SK-N-SH (cell line): ENCODE results near the gene C1orf226. TPM values are rescaled to one million over a fixed set of nuclear protein-coding genes. Genes with fewer than 3 reads are reported as not detected.

ENCODE experiments used
- CTCF ChIA-PET: fragments of 300-600, 350-600 bp; formaldehyde crosslinking; extraction: SDS; loops from one replicate; lab custom pipeline; 2021; lab: Yijun Ruan, JAX
- POLR2A ChIA-PET: fragments of 350-600 bp; sonication (Branson Sonifier 250); formaldehyde crosslinking; extraction: SDS; loops from one replicate; lab custom pipeline; 2020; ENCODE audit warnings: antibody characterized with exemption, inconsistent platforms; lab: Yijun Ruan, JAX
- DNase-seq: peaks from one replicate; pipeline ENCODE4 v3.0.0; 2012
- H2AFZ ChIP-seq: fragments of 200-600 bp; sonication (generic); 2 replicates; pipeline ENCODE4 v1.8.1; 2016; ENCODE audit warnings: antibody characterized with exemption, mild to moderate bottlenecking, low read depth
- H3F3A ChIP-seq: fragments of 200-600 bp; sonication (generic); replicated peaks from 2 replicates; pipeline ENCODE3; 2016; ENCODE audit warnings: antibody characterized with exemption, mild to moderate bottlenecking; ENCODE audit not compliant: insufficient read depth
- H3K27ac ChIP-seq, 2 experiments: fragments of 200-500 bp in 1 of 2; fragments of 200-600 bp in 1 of 2; sonication (Bioruptor generic) in 1 of 2; sonication (generic), shearing (Covaris generic) in 1 of 2; 2 replicates each; pipeline versions ENCODE4 v1.5.1 to v1.6.1; 2014 to 2016; ENCODE audit warnings: low read depth in 2 of 2, inconsistent platforms in 1 of 2, low read length in 1 of 2, mild to moderate bottlenecking in 1 of 2, mixed read lengths in 1 of 2
- H3K27me3 ChIP-seq: fragments of 200-600 bp; sonication (generic), shearing (Covaris generic); 2 replicates; pipeline ENCODE4 v1.6.1; 2016; ENCODE audit warnings: mixed run types; ENCODE audit not compliant: insufficient read depth
- H3K36me3 ChIP-seq, 2 experiments: fragments of 200-500 bp in 1 of 2; fragments of 200-600 bp in 1 of 2; sonication (Bioruptor generic) in 1 of 2; sonication (generic) in 1 of 2; replicated peaks in 1 of 2; 2 replicates each; pipeline versions ENCODE3 to v1.5.1; 2014 to 2016; ENCODE audit warnings: low read length in 1 of 2, mild to moderate bottlenecking in 1 of 2; ENCODE audit not compliant: insufficient read depth in 2 of 2, control insufficient read depth in 1 of 2
- H3K4me1 ChIP-seq, 2 experiments: fragments of 200-500 bp in 1 of 2; fragments of 200-600 bp in 1 of 2; sonication (Bioruptor generic) in 1 of 2; sonication (generic), shearing (Covaris generic) in 1 of 2; 2 replicates each; pipeline versions ENCODE4 v1.5.1 to v1.6.1; 2014 to 2016; ENCODE audit warnings: low read depth in 1 of 2, low read length in 1 of 2, mixed run types in 1 of 2; ENCODE audit not compliant: insufficient read depth in 2 of 2, control insufficient read depth in 1 of 2
- H3K4me2 ChIP-seq: fragments of 200-600 bp; sonication (generic), shearing (Covaris generic); 2 replicates; pipeline ENCODE4 v1.6.1; 2017; ENCODE audit warnings: mixed run types
- H3K4me3 ChIP-seq, 2 experiments: fragments of 200-500 bp in 1 of 2; fragments of 200-600 bp in 1 of 2; sonication (Bioruptor generic) in 1 of 2; sonication (generic), shearing (Covaris generic) in 1 of 2; 2 replicates each; pipeline versions ENCODE4 v1.5.1 to v1.8.1; 2014 to 2016; ENCODE audit warnings: low read depth in 2 of 2, inconsistent platforms in 1 of 2, low read length in 1 of 2, mild to moderate bottlenecking in 1 of 2, mixed read lengths in 1 of 2, moderate library complexity in 1 of 2
- H3K79me2 ChIP-seq: fragments of 200-600 bp; sonication (generic); 2 replicates; pipeline ENCODE4 v1.8.1; 2017; ENCODE audit warnings: mild to moderate bottlenecking; ENCODE audit not compliant: insufficient read depth
- H3K9ac ChIP-seq: fragments of 200-600 bp; sonication (generic); 2 replicates; pipeline ENCODE4 v1.6.1; 2017; ENCODE audit warnings: mixed run types
- H3K9me2 ChIP-seq: fragments of 200-600 bp; sonication (generic); 2 replicates; pipeline ENCODE4 v1.6.1; 2017; ENCODE audit warnings: mixed run types
- H3K9me3 ChIP-seq: fragments of 200-600 bp; sonication (generic); 2 replicates; pipeline ENCODE4 v1.6.1; 2017; ENCODE audit warnings: mixed run types, mild to moderate bottlenecking, moderate library complexity
- H4K20me1 ChIP-seq: fragments of 200-600 bp; sonication (generic); 2 replicates; pipeline ENCODE4 v1.6.1; 2017; ENCODE audit warnings: mild to moderate bottlenecking, mixed run types; ENCODE audit not compliant: insufficient read depth
- EZH2phosphoT487 ChIP-seq: fragments of 200-600 bp; sonication (generic); IDR thresholded peaks from 2 replicates; pipeline ENCODE4 v1.6.1; 2017; ENCODE audit warnings: low read depth, mixed run types, mild to moderate bottlenecking, antibody characterized with exemption, moderate library complexity, borderline replicate concordance
- FOSL2 ChIP-seq: IDR thresholded peaks from 2 replicates; pipeline ENCODE4 v1.4.0; 2012; ENCODE audit warnings: low read depth, mild to moderate bottlenecking, moderate library complexity, borderline replicate concordance
- FOXM1 ChIP-seq: IDR thresholded peaks from 2 replicates; pipeline ENCODE4 v1.4.0; 2012; ENCODE audit warnings: low read depth, mild to moderate bottlenecking
- IRF3 ChIP-seq: fragments of 150-350 bp; IDR thresholded peaks from 2 replicates; pipeline ENCODE4 v1.6.1; 2016; ENCODE audit warnings: mild to moderate bottlenecking, low read depth, low read length
- MEF2A ChIP-seq: IDR thresholded peaks from 2 replicates; pipeline ENCODE4 v1.4.0; 2012; ENCODE audit warnings: low read depth, borderline replicate concordance
- NRF1 ChIP-seq: IDR thresholded peaks from 2 replicates; pipeline ENCODE4 v1.6.1; 2012; ENCODE audit warnings: low read depth, mild to moderate bottlenecking, low read length
- POLR2AphosphoS5 ChIP-seq: IDR thresholded peaks from 2 replicates; pipeline ENCODE4 v1.6.1; 2012; ENCODE audit warnings: low read depth, low read length
- RCOR1 ChIP-seq: fragments of 150-350 bp; IDR thresholded peaks from 2 replicates; pipeline ENCODE4 v1.6.1; 2017; ENCODE audit warnings: antibody characterized with exemption, low read length
- RXRA ChIP-seq: IDR thresholded peaks from 2 replicates; pipeline ENCODE4 v1.4.0; 2012; ENCODE audit warnings: low read depth, mild to moderate bottlenecking, borderline replicate concordance
- SMC3 ChIP-seq: IDR thresholded peaks from 2 replicates; pipeline ENCODE4 v1.6.1; 2012; ENCODE audit warnings: low read depth, low read length, improper control_type of control experiment
- TAF1 ChIP-seq: IDR thresholded peaks from 2 replicates; pipeline ENCODE4 v1.6.1; 2012; ENCODE audit warnings: low read depth, mild to moderate bottlenecking, low read length, moderate library complexity, borderline replicate concordance
- TCF12 ChIP-seq: IDR thresholded peaks from 2 replicates; pipeline ENCODE4 v1.4.0; 2012
- YY1 ChIP-seq: IDR thresholded peaks from 2 replicates; pipeline ENCODE4 v1.4.0; 2012; ENCODE audit warnings: low read depth, mild to moderate bottlenecking
- WGBS: methylation state at CpG from one replicate; pipeline ENCODE4 v1.1.6; 2017; ENCODE audit warnings: low lambda C conversion rate; 5-methylcytosine and 5-hydroxymethylcytosine counted together
- polyA plus RNA-seq, 3 experiments: library from polyadenylated mRNA; depleted of rRNA; stranded (reverse); fragments of >200 nt; gene quantifications; 2 replicates each; pipeline ENCODE4 v1.2.3, GENCODE V29; 2012
- TF ChIP-seq, protein P1 (sequence below): IDR thresholded peaks from 2 replicates; pipeline ENCODE4 v1.4.0; 2012; ENCODE audit warnings: low read depth, borderline replicate concordance
- TF ChIP-seq, protein P2 (sequence below): fragments of 200-600 bp; sonication (generic); IDR thresholded peaks from 2 replicates; pipeline ENCODE4 v1.6.1; 2017; ENCODE audit warnings: antibody characterized with exemption, mild to moderate bottlenecking, moderate library complexity
- TF ChIP-seq, protein P3 (sequence below): IDR thresholded peaks from 2 replicates; pipeline ENCODE4 v1.6.1; 2012; ENCODE audit warnings: mild to moderate bottlenecking, low read depth, low read length, moderate library complexity
- TF ChIP-seq, protein P4 (sequence below): IDR thresholded peaks from 2 replicates; pipeline ENCODE4 v1.4.0; 2012; ENCODE audit warnings: low read depth
- TF ChIP-seq, protein P5 (sequence below): IDR thresholded peaks from 2 replicates; pipeline ENCODE4 v1.4.0; 2012; ENCODE audit warnings: low read depth, borderline replicate concordance

The C1orf226 gene
- polyA plus RNA-seq, 1 of the 3 experiments (the other 2 are of a cell fraction) = 0.03 TPM

DNA sequence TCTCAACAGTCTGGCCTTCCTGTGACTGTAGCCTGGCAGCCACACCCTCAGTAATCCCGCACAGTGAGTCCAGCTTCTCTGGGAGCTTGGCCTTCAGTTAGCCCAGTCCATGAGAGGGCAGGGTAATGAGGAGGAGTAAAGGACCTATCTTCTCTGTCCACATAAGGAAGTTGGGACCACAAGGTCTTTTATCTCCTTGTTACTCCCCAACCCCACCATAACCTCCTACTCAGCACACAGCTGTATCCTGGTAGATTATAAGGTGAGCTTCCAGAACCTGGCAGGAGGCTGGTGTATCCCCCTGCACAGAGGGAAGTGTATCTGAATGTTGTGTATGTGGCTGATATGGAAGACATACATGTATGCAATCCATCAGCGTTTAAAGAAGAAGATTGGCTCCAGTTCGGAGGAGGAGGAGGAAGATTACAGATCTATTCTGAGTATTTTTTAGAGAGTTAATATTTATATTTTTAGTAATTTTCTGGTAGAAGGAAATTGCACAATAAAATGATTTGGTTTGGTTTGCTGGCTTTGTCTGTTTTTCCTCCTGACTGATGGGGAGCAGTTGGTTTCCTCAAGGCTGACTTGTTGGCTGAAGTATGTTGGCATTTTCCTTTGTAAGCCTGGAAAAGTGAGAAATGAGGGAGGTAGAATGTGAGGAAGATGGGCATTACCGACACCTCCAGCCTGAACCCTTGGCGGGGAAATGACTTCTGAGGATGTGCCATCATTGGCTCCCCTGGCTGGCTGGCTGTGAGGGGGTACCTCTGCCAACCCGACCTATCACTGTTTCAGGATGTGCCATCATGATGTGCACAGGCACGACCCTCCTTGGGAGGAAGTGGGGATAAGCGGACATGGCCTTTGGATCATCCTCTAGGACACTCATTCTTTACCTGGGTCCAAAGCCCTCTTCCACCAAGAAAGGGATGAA is 5.0 kb downstream of the C1orf226 start:
- Histone ChIP-seq H3K9me2 (no peaks in the 10 kb centered on the region), H3K4me3 (no peak overlapping the region), H4K20me1 (no peaks in the 10 kb centered on the region), H3K4me1 (peaks cover 0 to 19% of the 10 kb centered on the region in 2 experiments; a peak in 1 of 4 replicates), H3K4me2 (no peak overlapping the region), H2AFZ (no peak overlapping the region), H3K27ac (no peak overlapping the region), H3K27me3 (peaks cover 4% of the 10 kb centered on the region; the same call in 1 of the 2 replicates), H3K79me2 (no peaks in the 10 kb centered on the region), H3K9ac (no peak overlapping the region), H3K9me3 (no peaks in the 10 kb centered on the region), H3F3A (no peaks in the 10 kb centered on the region), H3K36me3 (no peaks in the 10 kb centered on the region)
- no peak for DNase-seq
- no peak for TF ChIP-seq NRF1
- TF ChIP-seq, protein P1, sequence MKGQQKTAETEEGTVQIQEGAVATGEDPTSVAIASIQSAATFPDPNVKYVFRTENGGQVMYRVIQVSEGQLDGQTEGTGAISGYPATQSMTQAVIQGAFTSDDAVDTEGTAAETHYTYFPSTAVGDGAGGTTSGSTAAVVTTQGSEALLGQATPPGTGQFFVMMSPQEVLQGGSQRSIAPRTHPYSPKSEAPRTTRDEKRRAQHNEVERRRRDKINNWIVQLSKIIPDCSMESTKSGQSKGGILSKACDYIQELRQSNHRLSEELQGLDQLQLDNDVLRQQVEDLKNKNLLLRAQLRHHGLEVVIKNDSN = no peak
- TF ChIP-seq TCF12 = no peak
- no peak for TF ChIP-seq EZH2phosphoT487
- no peak for TF ChIP-seq SMC3
- no peak for TF ChIP-seq RXRA
- no peak for TF ChIP-seq RCOR1
- TF ChIP-seq YY1 = no peak
- TF ChIP-seq POLR2AphosphoS5 = no peak
- TF ChIP-seq FOXM1 = no peak
- no peak for TF ChIP-seq IRF3
- TF ChIP-seq TAF1 = no peak
- TF ChIP-seq, protein P2, sequence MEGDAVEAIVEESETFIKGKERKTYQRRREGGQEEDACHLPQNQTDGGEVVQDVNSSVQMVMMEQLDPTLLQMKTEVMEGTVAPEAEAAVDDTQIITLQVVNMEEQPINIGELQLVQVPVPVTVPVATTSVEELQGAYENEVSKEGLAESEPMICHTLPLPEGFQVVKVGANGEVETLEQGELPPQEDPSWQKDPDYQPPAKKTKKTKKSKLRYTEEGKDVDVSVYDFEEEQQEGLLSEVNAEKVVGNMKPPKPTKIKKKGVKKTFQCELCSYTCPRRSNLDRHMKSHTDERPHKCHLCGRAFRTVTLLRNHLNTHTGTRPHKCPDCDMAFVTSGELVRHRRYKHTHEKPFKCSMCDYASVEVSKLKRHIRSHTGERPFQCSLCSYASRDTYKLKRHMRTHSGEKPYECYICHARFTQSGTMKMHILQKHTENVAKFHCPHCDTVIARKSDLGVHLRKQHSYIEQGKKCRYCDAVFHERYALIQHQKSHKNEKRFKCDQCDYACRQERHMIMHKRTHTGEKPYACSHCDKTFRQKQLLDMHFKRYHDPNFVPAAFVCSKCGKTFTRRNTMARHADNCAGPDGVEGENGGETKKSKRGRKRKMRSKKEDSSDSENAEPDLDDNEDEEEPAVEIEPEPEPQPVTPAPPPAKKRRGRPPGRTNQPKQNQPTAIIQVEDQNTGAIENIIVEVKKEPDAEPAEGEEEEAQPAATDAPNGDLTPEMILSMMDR = no peak
- TF ChIP-seq, protein P3, sequence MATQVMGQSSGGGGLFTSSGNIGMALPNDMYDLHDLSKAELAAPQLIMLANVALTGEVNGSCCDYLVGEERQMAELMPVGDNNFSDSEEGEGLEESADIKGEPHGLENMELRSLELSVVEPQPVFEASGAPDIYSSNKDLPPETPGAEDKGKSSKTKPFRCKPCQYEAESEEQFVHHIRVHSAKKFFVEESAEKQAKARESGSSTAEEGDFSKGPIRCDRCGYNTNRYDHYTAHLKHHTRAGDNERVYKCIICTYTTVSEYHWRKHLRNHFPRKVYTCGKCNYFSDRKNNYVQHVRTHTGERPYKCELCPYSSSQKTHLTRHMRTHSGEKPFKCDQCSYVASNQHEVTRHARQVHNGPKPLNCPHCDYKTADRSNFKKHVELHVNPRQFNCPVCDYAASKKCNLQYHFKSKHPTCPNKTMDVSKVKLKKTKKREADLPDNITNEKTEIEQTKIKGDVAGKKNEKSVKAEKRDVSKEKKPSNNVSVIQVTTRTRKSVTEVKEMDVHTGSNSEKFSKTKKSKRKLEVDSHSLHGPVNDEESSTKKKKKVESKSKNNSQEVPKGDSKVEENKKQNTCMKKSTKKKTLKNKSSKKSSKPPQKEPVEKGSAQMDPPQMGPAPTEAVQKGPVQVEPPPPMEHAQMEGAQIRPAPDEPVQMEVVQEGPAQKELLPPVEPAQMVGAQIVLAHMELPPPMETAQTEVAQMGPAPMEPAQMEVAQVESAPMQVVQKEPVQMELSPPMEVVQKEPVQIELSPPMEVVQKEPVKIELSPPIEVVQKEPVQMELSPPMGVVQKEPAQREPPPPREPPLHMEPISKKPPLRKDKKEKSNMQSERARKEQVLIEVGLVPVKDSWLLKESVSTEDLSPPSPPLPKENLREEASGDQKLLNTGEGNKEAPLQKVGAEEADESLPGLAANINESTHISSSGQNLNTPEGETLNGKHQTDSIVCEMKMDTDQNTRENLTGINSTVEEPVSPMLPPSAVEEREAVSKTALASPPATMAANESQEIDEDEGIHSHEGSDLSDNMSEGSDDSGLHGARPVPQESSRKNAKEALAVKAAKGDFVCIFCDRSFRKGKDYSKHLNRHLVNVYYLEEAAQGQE = no peak
- no peak for TF ChIP-seq FOSL2
- TF ChIP-seq, protein P4, sequence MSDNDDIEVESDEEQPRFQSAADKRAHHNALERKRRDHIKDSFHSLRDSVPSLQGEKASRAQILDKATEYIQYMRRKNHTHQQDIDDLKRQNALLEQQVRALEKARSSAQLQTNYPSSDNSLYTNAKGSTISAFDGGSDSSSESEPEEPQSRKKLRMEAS = no peak
- TF ChIP-seq, protein P5, sequence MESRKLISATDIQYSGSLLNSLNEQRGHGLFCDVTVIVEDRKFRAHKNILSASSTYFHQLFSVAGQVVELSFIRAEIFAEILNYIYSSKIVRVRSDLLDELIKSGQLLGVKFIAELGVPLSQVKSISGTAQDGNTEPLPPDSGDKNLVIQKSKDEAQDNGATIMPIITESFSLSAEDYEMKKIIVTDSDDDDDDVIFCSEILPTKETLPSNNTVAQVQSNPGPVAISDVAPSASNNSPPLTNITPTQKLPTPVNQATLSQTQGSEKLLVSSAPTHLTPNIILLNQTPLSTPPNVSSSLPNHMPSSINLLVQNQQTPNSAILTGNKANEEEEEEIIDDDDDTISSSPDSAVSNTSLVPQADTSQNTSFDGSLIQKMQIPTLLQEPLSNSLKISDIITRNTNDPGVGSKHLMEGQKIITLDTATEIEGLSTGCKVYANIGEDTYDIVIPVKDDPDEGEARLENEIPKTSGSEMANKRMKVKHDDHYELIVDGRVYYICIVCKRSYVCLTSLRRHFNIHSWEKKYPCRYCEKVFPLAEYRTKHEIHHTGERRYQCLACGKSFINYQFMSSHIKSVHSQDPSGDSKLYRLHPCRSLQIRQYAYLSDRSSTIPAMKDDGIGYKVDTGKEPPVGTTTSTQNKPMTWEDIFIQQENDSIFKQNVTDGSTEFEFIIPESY = no peak
- TF ChIP-seq MEF2A = no peak
- CTCF ChIA-PET = interaction anchor here (0.5 to 2.6 kb wide), 3 partner anchors 29 to 330 kb away, joined by 3 to 12 read pairs (median 5); no protein-coding TSS in a partner anchor
- 41% methylated on average over 8 of the region's 8 CpGs for WGBS
- POLR2A ChIA-PET = no interaction called here
